HG02840 (cell line): ENCODE results near the gene RNF138.
"Not testable (repeated sequence)": the region's sequence is repeated elsewhere in the genome, so short reads cannot be mapped to it uniquely, and the experiment has no call there.

ENCODE experiments used
- ATAC-seq: cut with Tn5 transposase; IDR thresholded peaks from one replicate; pipeline ENCODE4 v1.9.1; 2021; ENCODE audit warnings: mild to moderate bottlenecking, moderate library complexity, moderate number of reproducible peaks; ENCODE audit not compliant: unreplicated experiment, low FRiP score

The RNF138 gene

GRCh38 chr18:32091724-32092421, at the start of gene RNF138:
Gene RNF138 (plus strand): TSS chr18:32091874. CDS start chr18:32092777, 903 bp downstream.
- peak; percentile 48 for ATAC-seq

GRCh38 chr18:32042337-32042736, 49.3 kb upstream of the RNF138 start:
- no peak for ATAC-seq

- ATAC-seq, result peak; percentile 65
Measured at GRCh38 chr18:32048507-32049091, 43.1 kb upstream of the RNF138 start.

GRCh38 chr18:32049393-32050171, 42.1 kb upstream of the RNF138 start:
- no peak for ATAC-seq

GRCh38 chr18:32056613-32057358, 34.9 kb upstream of the RNF138 start:
- ATAC-seq, result no peak

GRCh38 chr18:32057624-32058165, 34.0 kb upstream of the RNF138 start:
- no peak for ATAC-seq

GRCh38 chr18:32060026-32060425, 31.6 kb upstream of the RNF138 start:
- ATAC-seq, result no peak

- ATAC-seq, result no peak
Measured at GRCh38 chr18:32067375-32068167, 24.1 kb upstream of the RNF138 start.

- no peak for ATAC-seq
Measured at GRCh38 chr18:32072321-32072720, 19.4 kb upstream of the RNF138 start.

- no peak for ATAC-seq
Measured at GRCh38 chr18:32074206-32074605, 17.5 kb upstream of the RNF138 start.

GRCh38 chr18:32078845-32079244, 12.8 kb upstream of the RNF138 start:
- no peak for ATAC-seq

- no peak for ATAC-seq
Measured at GRCh38 chr18:32081881-32082280, 9.8 kb upstream of the RNF138 start.

GRCh38 chr18:32083781-32084180, 7.9 kb upstream of the RNF138 start:
- ATAC-seq, result no peak

- ATAC-seq, result no peak
Measured at GRCh38 chr18:32086881-32087280, 4.8 kb upstream of the RNF138 start.

GRCh38 chr18:32090831-32091230, 843 bp upstream of the RNF138 start:
- ATAC-seq, result not testable (repeated sequence)

- ATAC-seq, result no peak
Measured at GRCh38 chr18:32091325-32091723, 350 bp upstream of the RNF138 start.

GRCh38 chr18:32092422-32093101, 888 bp downstream of the RNF138 start:
- peak; percentile 83 for ATAC-seq

GRCh38 chr18:32093102-32093511, 1.4 kb downstream of the RNF138 start:
- ATAC-seq, result peak; percentile 27

GRCh38 chr18:32093523-32093922, 1.8 kb downstream of the RNF138 start:
- no peak for ATAC-seq
